Right atrium auricular region (tissue), 2 donors: ENCODE measurements around the gene FNDC3A. TPM values are rescaled to one million over a fixed set of nuclear protein-coding genes. Genes with fewer than 3 reads are reported as not detected.

Experiments used
- DNase-seq: peaks from one replicate; pipeline ENCODE4 v3.0.0-alpha.2; 2019; ENCODE audit warnings: low spot score
- H3K27ac ChIP-seq, 2 donors: fragments of 200-600 bp; sonication (generic); 1 replicate in 1 of 2; 2 replicates in 1 of 2; pipeline ENCODE4 v1.5.1; 2016 to 2019
- H3K27me3 ChIP-seq, 2 donors: fragments of 200-600 bp; sonication (generic); one replicate each; pipeline versions ENCODE4 v1.5.1 to v1.6.0; 2017 to 2019
- H3K36me3 ChIP-seq: fragments of 200-600 bp; sonication (generic); one replicate; pipeline ENCODE4 v1.5.1; 2016
- H3K4me1 ChIP-seq, 2 donors: fragments of 200-600 bp; sonication (generic); one replicate each; pipeline versions ENCODE4 v1.5.1 to v1.6.0; 2017 to 2019
- H3K4me3 ChIP-seq, 2 donors: fragments of 200-600 bp; sonication (generic); 1 replicate in 1 of 2; 2 replicates in 1 of 2; pipeline ENCODE4 v1.5.1; 2017 to 2019; ENCODE audit warnings: mild to moderate bottlenecking in 1 of 2, moderate library complexity in 1 of 2
- H3K9me3 ChIP-seq, 2 donors: fragments of 200-600 bp; sonication (generic); one replicate each; pipeline ENCODE4 v1.5.1; 2019
- total RNA-seq, 2 donors: library from RNA; depleted of rRNA; stranded (reverse); fragments of >200 nt; gene quantifications; one replicate each; pipeline ENCODE4 v1.1.0, GENCODE V29; 2016
- TF ChIP-seq, protein P1 (sequence below), 2 donors: fragments of 200-600 bp; sonication (generic); IDR thresholded peaks; one replicate each; pipeline ENCODE4 v1.5.1; 2019; ENCODE audit warnings: antibody characterized with exemption in 2 of 2

Gene FNDC3A
- total RNA-seq, 2 donors from 2014 or later: 22.7 to 29.4 TPM

DNA sequence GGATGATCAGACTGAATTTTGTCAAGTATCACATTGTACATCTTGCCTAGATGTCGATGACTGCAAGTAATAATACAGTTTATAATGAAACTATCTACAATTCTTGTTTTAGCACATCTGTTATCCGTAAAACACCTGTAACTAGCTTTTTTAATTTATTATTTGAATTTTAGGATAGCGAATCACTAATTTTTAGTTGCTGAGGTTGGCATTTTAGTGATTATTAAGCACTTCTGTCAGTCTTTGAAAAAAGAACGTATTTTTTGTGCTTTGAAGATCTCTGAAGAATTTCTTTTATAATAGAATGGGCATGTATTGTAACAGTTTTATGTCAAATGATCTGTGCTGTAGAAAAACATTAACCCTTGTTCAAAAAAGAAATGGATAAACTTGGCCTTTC lies 232.9 kb downstream of the FNDC3A start:
- H3K4me1 ChIP-seq: peaks cover 0 to 3% of the 10 kb centered on the region in 2 donors
- H3K27ac ChIP-seq: no peak overlapping the region
- TF ChIP-seq, protein P1, sequence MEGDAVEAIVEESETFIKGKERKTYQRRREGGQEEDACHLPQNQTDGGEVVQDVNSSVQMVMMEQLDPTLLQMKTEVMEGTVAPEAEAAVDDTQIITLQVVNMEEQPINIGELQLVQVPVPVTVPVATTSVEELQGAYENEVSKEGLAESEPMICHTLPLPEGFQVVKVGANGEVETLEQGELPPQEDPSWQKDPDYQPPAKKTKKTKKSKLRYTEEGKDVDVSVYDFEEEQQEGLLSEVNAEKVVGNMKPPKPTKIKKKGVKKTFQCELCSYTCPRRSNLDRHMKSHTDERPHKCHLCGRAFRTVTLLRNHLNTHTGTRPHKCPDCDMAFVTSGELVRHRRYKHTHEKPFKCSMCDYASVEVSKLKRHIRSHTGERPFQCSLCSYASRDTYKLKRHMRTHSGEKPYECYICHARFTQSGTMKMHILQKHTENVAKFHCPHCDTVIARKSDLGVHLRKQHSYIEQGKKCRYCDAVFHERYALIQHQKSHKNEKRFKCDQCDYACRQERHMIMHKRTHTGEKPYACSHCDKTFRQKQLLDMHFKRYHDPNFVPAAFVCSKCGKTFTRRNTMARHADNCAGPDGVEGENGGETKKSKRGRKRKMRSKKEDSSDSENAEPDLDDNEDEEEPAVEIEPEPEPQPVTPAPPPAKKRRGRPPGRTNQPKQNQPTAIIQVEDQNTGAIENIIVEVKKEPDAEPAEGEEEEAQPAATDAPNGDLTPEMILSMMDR (IDR thresholded peaks at IDR 0.05): no peak
- no peak for DNase-seq
- no peaks in the 10 kb centered on the region for H3K9me3 ChIP-seq
- no peaks in the 10 kb centered on the region for H3K27me3 ChIP-seq
- H3K36me3 ChIP-seq: peaks cover 50% of the 10 kb centered on the region
- H3K4me3 ChIP-seq: no peak overlapping the region

DNA sequence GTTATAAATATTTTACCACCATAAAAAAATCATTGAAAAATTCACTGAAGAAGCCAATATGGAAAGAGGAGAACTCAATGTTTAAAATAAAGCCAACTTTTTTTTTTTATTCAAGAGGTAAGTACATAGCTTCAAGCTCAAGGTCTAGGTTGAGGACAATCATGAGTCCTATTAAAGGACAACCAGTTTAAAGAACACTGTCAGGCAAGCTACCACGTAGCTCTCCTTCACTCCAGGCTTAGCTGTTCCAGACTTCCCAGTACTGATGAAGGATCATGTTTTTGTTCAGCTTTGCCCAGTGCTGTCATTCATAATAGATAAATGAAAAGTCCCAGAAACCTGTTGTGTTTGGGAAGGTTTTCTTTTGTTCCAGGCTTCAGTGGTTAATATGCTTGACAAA lies 234.4 kb downstream of the FNDC3A start:
- no peak for DNase-seq
- no peaks in the 10 kb centered on the region for H3K27me3 ChIP-seq
- no peaks in the 10 kb centered on the region for H3K9me3 ChIP-seq
- TF ChIP-seq, protein P1 (IDR thresholded peaks at IDR 0.05): no peak
- peaks cover 0 to 3% of the 10 kb centered on the region in 2 donors for H3K4me1 ChIP-seq
- H3K27ac ChIP-seq: peak overlapping the region in 1 of 2 donors; percentile 23
- no peak overlapping the region for H3K4me3 ChIP-seq
- peaks cover 40% of the 10 kb centered on the region for H3K36me3 ChIP-seq

DNA sequence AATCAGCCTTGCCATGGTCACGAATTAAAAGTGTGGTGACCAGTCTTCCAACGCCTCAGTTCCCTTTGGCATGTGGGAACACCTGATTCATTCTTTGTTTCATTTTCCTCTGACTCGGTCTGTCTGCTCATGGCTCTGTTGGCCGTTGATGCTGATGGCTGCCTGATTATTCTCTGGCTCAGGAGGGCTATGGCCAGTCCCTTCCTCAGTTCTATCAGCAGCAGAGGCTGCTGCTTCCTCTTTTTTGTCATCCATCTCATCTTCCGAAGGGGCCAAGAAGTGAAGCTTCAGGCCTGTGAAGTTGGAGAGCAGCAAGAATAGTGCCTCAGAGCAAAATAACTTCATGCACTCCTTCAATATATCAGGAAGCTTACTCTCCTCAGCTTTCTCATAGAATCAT lies 235.0 kb downstream of the FNDC3A start:
- H3K27ac ChIP-seq: peak overlapping the region in 1 of 2 donors; percentile 23
- H3K27me3 ChIP-seq: no peaks in the 10 kb centered on the region
- H3K36me3 ChIP-seq: peaks cover 34% of the 10 kb centered on the region
- no peaks in the 10 kb centered on the region for H3K9me3 ChIP-seq
- H3K4me3 ChIP-seq: no peak overlapping the region
- TF ChIP-seq, protein P1 (IDR thresholded peaks at IDR 0.05): no peak
- no peak for DNase-seq
- peaks cover 0 to 3% of the 10 kb centered on the region in 2 donors for H3K4me1 ChIP-seq

DNA sequence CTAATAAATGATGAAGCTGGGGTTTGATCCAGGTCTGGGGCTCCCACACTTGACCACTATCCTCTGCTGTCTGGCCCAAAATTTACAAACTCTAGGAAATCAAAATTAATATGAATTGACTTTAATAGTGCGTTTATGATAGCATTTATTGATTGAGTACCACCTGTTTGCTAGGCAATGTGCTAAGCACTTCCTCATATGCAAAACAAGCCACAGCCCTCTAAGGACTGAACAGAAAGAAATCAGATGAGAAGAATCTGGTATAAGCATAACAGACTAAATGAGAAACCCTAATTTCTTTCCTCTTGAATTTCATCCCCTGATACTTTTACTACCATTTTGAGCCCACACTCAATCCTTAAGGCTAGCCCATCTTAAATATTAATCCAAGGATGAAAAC lies 237.8 kb downstream of the FNDC3A start:
- DNase-seq: no peak
- Histone ChIP-seq H3K27me3 (peaks cover 0 to 2% of the 10 kb centered on the region in 2 donors), H3K4me1 (peaks cover 0 to 3% of the 10 kb centered on the region in 2 donors), H3K36me3 (peaks cover 7% of the 10 kb centered on the region), H3K9me3 (no peaks in the 10 kb centered on the region), H3K27ac (no peak overlapping the region), H3K4me3 (no peak overlapping the region)
- TF ChIP-seq, protein P1 (IDR thresholded peaks at IDR 0.05): no peak

DNA sequence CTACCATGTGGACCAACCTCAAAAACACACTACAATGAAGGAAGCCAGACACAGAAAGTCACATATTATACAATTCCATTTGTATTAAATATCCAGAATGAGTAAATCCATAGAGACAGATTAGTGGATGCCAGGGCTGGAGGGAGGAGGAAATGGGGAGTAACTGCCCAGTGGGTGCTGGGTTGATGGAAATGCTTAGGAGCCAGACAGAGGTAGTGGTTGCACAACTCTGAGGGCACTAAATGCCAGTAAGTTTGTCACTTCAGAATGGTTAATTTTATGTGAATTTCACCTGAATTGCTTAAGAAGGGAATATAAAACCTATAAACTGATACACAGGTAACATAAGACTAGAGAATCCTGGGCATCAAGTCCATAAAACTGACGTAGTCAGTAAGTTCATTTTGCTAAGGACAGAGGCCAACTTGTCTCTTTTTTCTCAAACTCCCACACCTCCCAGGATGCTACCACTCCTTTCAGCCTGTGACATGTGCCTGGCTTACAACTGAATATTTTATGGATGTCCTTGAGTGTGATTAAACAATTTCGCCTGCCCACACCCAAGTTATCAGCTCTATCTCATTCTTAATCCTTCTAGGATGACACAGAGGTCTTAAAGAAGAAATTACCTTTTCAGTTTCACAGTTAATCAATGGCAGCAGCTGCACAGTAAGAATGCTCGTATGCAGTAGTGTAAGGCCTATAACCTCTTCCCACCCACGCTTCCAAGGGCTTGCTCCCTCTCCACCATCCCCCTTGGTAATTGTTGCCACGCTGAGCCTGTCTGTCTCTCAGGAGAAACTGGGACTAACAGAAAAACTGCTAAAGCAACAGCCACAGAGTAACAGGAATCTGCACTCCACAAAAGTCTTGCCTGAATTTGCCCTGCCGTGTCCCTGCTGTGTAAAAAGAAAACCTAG lies 238.5 kb downstream of the FNDC3A start:
- Histone ChIP-seq H3K4me3 (no peak overlapping the region), H3K4me1 (peaks cover 0 to 3% of the 10 kb centered on the region in 2 donors), H3K27ac (no peak overlapping the region), H3K36me3 (no peaks in the 10 kb centered on the region), H3K9me3 (no peaks in the 10 kb centered on the region), H3K27me3 (peaks cover 0 to 5% of the 10 kb centered on the region in 2 donors)
- TF ChIP-seq, protein P1 (IDR thresholded peaks at IDR 0.05): no peak
- DNase-seq: no peak
